Measurements from ENCODE around the gene TFAP2A.

Gene TFAP2A

GRCh38 chr6:10414756-10415616 lies at the start of gene TFAP2A:
Gene TFAP2A (minus strand): TSS chr6:10415074. CDS start chr6:10414991, 83 bp downstream.
- DNase-seq, result peak; percentile 65

GRCh38 chr6:10463491-10464481 lies 48.9 kb upstream of the TFAP2A start:
- DNase-seq, result no peak

- DNase-seq, result no peak
These were observed 48.2 kb upstream of the TFAP2A start for GRCh38 chr6:10463040-10463439.

GRCh38 chr6:10461850-10462249 lies 47.0 kb upstream of the TFAP2A start:
- no peak for DNase-seq

GRCh38 chr6:10460096-10460495 lies 45.2 kb upstream of the TFAP2A start:
- no peak for DNase-seq

GRCh38 chr6:10458287-10458686 lies 43.4 kb upstream of the TFAP2A start:
- DNase-seq, result no peak

GRCh38 chr6:10453596-10453995 lies 38.7 kb upstream of the TFAP2A start:
- DNase-seq, result no peak

- no peak for DNase-seq
These were observed 37.1 kb upstream of the TFAP2A start for GRCh38 chr6:10451828-10452509.

- no peak for DNase-seq
These were observed 36.5 kb upstream of the TFAP2A start for GRCh38 chr6:10451394-10451793.

- no peak for DNase-seq
These were observed 34.9 kb upstream of the TFAP2A start for GRCh38 chr6:10449751-10450150.

- DNase-seq, result no peak
These were observed 33.2 kb upstream of the TFAP2A start for GRCh38 chr6:10448096-10448495.

GRCh38 chr6:10446548-10446947 lies 31.7 kb upstream of the TFAP2A start:
- DNase-seq, result no peak

- no peak for DNase-seq
These were observed 26.8 kb upstream of the TFAP2A start for GRCh38 chr6:10441655-10442009.

GRCh38 chr6:10441004-10441654 lies 26.3 kb upstream of the TFAP2A start:
- no peak for DNase-seq

- DNase-seq, result no peak
These were observed 23.0 kb upstream of the TFAP2A start for GRCh38 chr6:10437891-10438290.

- no peak for DNase-seq
These were observed 19.4 kb upstream of the TFAP2A start for GRCh38 chr6:10434235-10434634.

- no peak for DNase-seq
These were observed 18.4 kb upstream of the TFAP2A start for GRCh38 chr6:10433322-10433721.

GRCh38 chr6:10431423-10432164 lies 16.7 kb upstream of the TFAP2A start:
- DNase-seq, result no peak

- DNase-seq, result peak; percentile 46
These were observed 15.0 kb upstream of the TFAP2A start for GRCh38 chr6:10429638-10430427.

GRCh38 chr6:10426781-10427279 lies 12.0 kb upstream of the TFAP2A start:
- DNase-seq, result no peak
